SK-N-SH treated with all-trans-retinoic acid at 6 μM for 48 hours (cell line): ENCODE measurements around the gene GP2.

ENCODE experiments used
- ARNTL ChIP-seq: fragments of 450-650 bp; formaldehyde crosslinking; IDR thresholded peaks from 2 replicates; pipeline ENCODE4 v1.5.0; 2020; ENCODE audit warnings: low read depth, mild to moderate bottlenecking, moderate library complexity, borderline replicate concordance
- BACH2 ChIP-seq: fragments of 250-450 bp; sonication (Bioruptor Pico); IDR thresholded peaks from 2 replicates; pipeline ENCODE4 v1.9.0; 2021; ENCODE audit warnings: mild to moderate bottlenecking, borderline replicate concordance
- CSDC2 ChIP-seq: fragments of 250-450 bp; sonication (Bioruptor Pico); IDR thresholded peaks from 2 replicates; pipeline ENCODE4 v1.5.0; 2020; ENCODE audit warnings: mild to moderate bottlenecking, moderate library complexity
- GLIS3 ChIP-seq: fragments of 250-450 bp; sonication (Bioruptor Pico); IDR thresholded peaks from 2 replicates; pipeline ENCODE4 v1.5.0; 2020; ENCODE audit warnings: mild to moderate bottlenecking, moderate library complexity
- OSR1 ChIP-seq: fragments of 250-450 bp; sonication (Bioruptor Pico); IDR thresholded peaks from 2 replicates; pipeline ENCODE4 v1.8.0; 2022; ENCODE audit warnings: moderate library complexity, mild to moderate bottlenecking, inconsistent platforms
- PATZ1 ChIP-seq: fragments of 250-450 bp; sonication (Bioruptor Pico); IDR thresholded peaks from 2 replicates; pipeline ENCODE4 v1.8.0; 2020; ENCODE audit warnings: mild to moderate bottlenecking, moderate library complexity, borderline replicate concordance
- POU6F1 ChIP-seq: fragments of 250-450 bp; sonication (Bioruptor Pico); IDR thresholded peaks from 2 replicates; pipeline ENCODE4 v1.8.0; 2021; ENCODE audit warnings: low read depth, mild to moderate bottlenecking, moderate library complexity, borderline replicate concordance
- PPARA ChIP-seq: fragments of 250-450 bp; sonication (Bioruptor Pico); IDR thresholded peaks from 2 replicates; pipeline ENCODE4 v1.5.0; 2020; ENCODE audit warnings: mild to moderate bottlenecking, borderline replicate concordance
- RARB ChIP-seq: fragments of 250-450 bp; sonication (Bioruptor Pico); IDR thresholded peaks from 2 replicates; pipeline ENCODE4 v1.8.0; 2021; ENCODE audit warnings: mild to moderate bottlenecking, moderate library complexity
- TCF4 ChIP-seq: fragments of 250-450 bp; sonication (Bioruptor Pico); IDR thresholded peaks from 2 replicates; pipeline ENCODE4 v1.8.0; 2021; ENCODE audit warnings: mild to moderate bottlenecking, moderate library complexity, borderline replicate concordance
- ZC3H10 ChIP-seq: fragments of 250-450 bp; sonication (Bioruptor Pico); IDR thresholded peaks from 2 replicates; pipeline ENCODE4 v1.5.1; 2021; ENCODE audit warnings: mild to moderate bottlenecking, moderate library complexity
- ZFP3 ChIP-seq: fragments of 250-450 bp; sonication (Bioruptor Pico); IDR thresholded peaks from 2 replicates; pipeline ENCODE4 v1.5.0; 2020; ENCODE audit warnings: mild to moderate bottlenecking, moderate library complexity
- ZFP30 ChIP-seq: fragments of 450-650 bp; formaldehyde crosslinking; IDR thresholded peaks from 2 replicates; pipeline ENCODE4 v1.5.0; 2022; ENCODE audit warnings: mild to moderate bottlenecking, moderate library complexity
- ZNF565 ChIP-seq: fragments of 450-650 bp; formaldehyde crosslinking; conservative IDR thresholded peaks from 2 replicates; pipeline ENCODE4 v1.5.0; 2020; ENCODE audit warnings: low read depth, mild to moderate bottlenecking, moderate library complexity

- TF ChIP-seq ZFP30 (CRISPR knock-in tag) (no peak), OSR1 (CRISPR knock-in tag) (no peak), BACH2 (CRISPR knock-in tag) (no peak), TCF4 (no peak), PATZ1 (no peak), RARB (CRISPR knock-in tag) (no peak), PPARA (CRISPR knock-in tag) (no peak), CSDC2 (CRISPR knock-in tag) (no peak), ZFP3 (CRISPR knock-in tag) (no peak), POU6F1 (CRISPR knock-in tag) (no peak), ZNF565 (CRISPR knock-in tag) (no peak), GLIS3 (CRISPR knock-in tag) (no peak), ZC3H10 (CRISPR knock-in tag) (no peak), ARNTL (CRISPR knock-in tag) (no peak)
These were observed 32.7 kb upstream of the GP2 start for GRCh38 chr16:20359997-20360396.
